IMR-90 (cell line): ENCODE results near the gene ELOB. TPM values are rescaled to one million over a fixed set of nuclear protein-coding genes. Genes with fewer than 3 reads are reported as not detected.

Experiments used
- ATAC-seq: fragments of 200-7000 bp; cut with Tn5 transposase; 2 replicates; pipeline ENCODE4 v1.9.1; 2020; ENCODE audit warnings: low read depth, mild to moderate bottlenecking, moderate library complexity
- BruUV-seq: library from RNA; stranded (reverse); fragments of 400-500 nt; replicated peaks from 2 replicates; lab custom pipeline; 2021; lab: Mats Ljungman, UMichigan
- CTCF ChIA-PET: fragments of 300-600 bp; formaldehyde crosslinking; extraction: SDS; loops from one replicate; lab custom pipeline; 2021; ENCODE audit warnings: antibody characterized with exemption; lab: Yijun Ruan, JAX
- POLR2A ChIA-PET: fragments of 300-600 bp; sonication (Branson Sonifier 250); formaldehyde crosslinking; loops from one replicate; lab custom pipeline; 2022; ENCODE audit warnings: antibody characterized with exemption; ENCODE audit not compliant: unreplicated experiment; lab: Charles Lee
- DNase-seq: peaks from one replicate; pipeline ENCODE4 v3.0.0; 2013
- H2AFZ ChIP-seq: replicated peaks from 2 replicates; pipeline ENCODE3; 2013; ENCODE audit warnings: low read length, mild to moderate bottlenecking; ENCODE audit not compliant: poor library complexity
- H2AK5ac ChIP-seq: 2 replicates; pipeline ENCODE4 v1.6.1; 2013; ENCODE audit warnings: low read depth, low read length, inconsistent platforms
- H2AK9ac ChIP-seq: replicated peaks from 2 replicates; pipeline ENCODE3; 2013; ENCODE audit warnings: mild to moderate bottlenecking, low read depth, low read length, moderate library complexity; ENCODE audit not compliant: poor library complexity
- H2BK120ac ChIP-seq: 2 replicates; pipeline ENCODE4 v1.6.1; 2013; ENCODE audit warnings: low read depth, low read length, inconsistent platforms
- H2BK15ac ChIP-seq: 3 replicates; pipeline ENCODE4 v1.6.1; 2013; ENCODE audit warnings: low read depth, low read length, inconsistent platforms
- H2BK20ac ChIP-seq: 2 replicates; pipeline ENCODE4 v1.6.1; 2013; ENCODE audit warnings: low read depth, mild to moderate bottlenecking, inconsistent platforms, low read length, moderate library complexity
- H2BK5ac ChIP-seq: 2 replicates; pipeline ENCODE4 v1.6.1; 2013; ENCODE audit warnings: mild to moderate bottlenecking, low read depth, low read length, inconsistent platforms; ENCODE audit not compliant: poor library complexity, severe bottlenecking
- H3K14ac ChIP-seq: replicated peaks from 2 replicates; pipeline ENCODE4 v1.6.1; 2013; ENCODE audit warnings: low read depth, low read length, inconsistent platforms
- H3K18ac ChIP-seq: 2 replicates; pipeline ENCODE4 v1.6.1; 2013; ENCODE audit warnings: low read depth, low read length, control low read depth
- H3K23ac ChIP-seq: 2 replicates; pipeline ENCODE4 v1.6.1; 2013; ENCODE audit warnings: low read depth, low read length, inconsistent platforms
- H3K27ac ChIP-seq: 2 replicates; pipeline ENCODE4 v1.5.1; 2013; ENCODE audit warnings: mild to moderate bottlenecking, control low read depth, low read length; ENCODE audit not compliant: insufficient read depth
- H3K27me3 ChIP-seq: 2 replicates; pipeline ENCODE4 v1.6.1; 2013; ENCODE audit warnings: low read length; ENCODE audit not compliant: control insufficient read depth, insufficient read depth
- H3K36me3 ChIP-seq: 2 replicates; pipeline ENCODE4 v1.6.1; 2013; ENCODE audit warnings: low read length, mixed read lengths; ENCODE audit not compliant: control insufficient read depth, insufficient read depth
- H3K4ac ChIP-seq: 2 replicates; pipeline ENCODE4 v1.6.1; 2013; ENCODE audit warnings: low read depth, low read length, inconsistent platforms
- H3K4me1 ChIP-seq: 2 replicates; pipeline ENCODE4 v1.6.1; 2013; ENCODE audit warnings: low read length, mixed read lengths; ENCODE audit not compliant: control insufficient read depth, insufficient read depth
- H3K4me2 ChIP-seq: 2 replicates; pipeline ENCODE4 v1.6.1; 2013; ENCODE audit warnings: low read depth, mild to moderate bottlenecking, control low read depth, low read length, moderate library complexity
- H3K4me3 ChIP-seq: 2 replicates; pipeline ENCODE4 v1.5.1; 2013; ENCODE audit warnings: low read depth, mild to moderate bottlenecking, control low read depth, low read length, moderate library complexity; ENCODE audit not compliant: insufficient read depth
- H3K56ac ChIP-seq: 2 replicates; pipeline ENCODE4 v1.6.1; 2013; ENCODE audit warnings: low read length, inconsistent platforms; ENCODE audit not compliant: insufficient read depth; ENCODE audit errors: extremely low read depth
- H3K79me1 ChIP-seq, 2 experiments: 2 replicates each; pipeline ENCODE4 v1.6.1; 2013; ENCODE audit warnings: low read length in 2 of 2, inconsistent platforms in 1 of 2, low read depth in 1 of 2
- H3K9ac ChIP-seq: 2 replicates; pipeline ENCODE4 v1.6.1; 2013; ENCODE audit warnings: low read depth, low read length, control low read depth
- H3K9me1 ChIP-seq: 2 replicates; pipeline ENCODE4 v1.6.1; 2013; ENCODE audit warnings: low read length, inconsistent platforms; ENCODE audit not compliant: insufficient read depth
- H3K9me3 ChIP-seq: 2 replicates; pipeline ENCODE4 v1.6.1; 2013; ENCODE audit warnings: low read length; ENCODE audit not compliant: control insufficient read depth, insufficient read depth
- H4K20me1 ChIP-seq: 2 replicates; pipeline ENCODE4 v1.6.1; 2013; ENCODE audit warnings: low read length, inconsistent platforms; ENCODE audit not compliant: insufficient read depth
- H4K5ac ChIP-seq: 2 replicates; pipeline ENCODE4 v1.6.1; 2013; ENCODE audit warnings: mild to moderate bottlenecking, low read depth, low read length, control low read depth
- H4K8ac ChIP-seq, 2 experiments: 2 replicates each; pipeline ENCODE4 v1.6.1; 2013; ENCODE audit warnings: low read depth in 2 of 2, low read length in 2 of 2, control low read depth in 1 of 2, inconsistent platforms in 1 of 2
- H4K91ac ChIP-seq: 2 replicates; pipeline ENCODE4 v1.6.1; 2013; ENCODE audit warnings: low read depth, low read length, inconsistent platforms; ENCODE audit not compliant: insufficient read depth
- BHLHE40 ChIP-seq: fragments of 150-350 bp; IDR thresholded peaks from 2 replicates; pipeline ENCODE4 v1.6.1; 2016; ENCODE audit warnings: mild to moderate bottlenecking, low read depth, low read length
- MAFK ChIP-seq: IDR thresholded peaks from 2 replicates; pipeline ENCODE4 v1.6.1; 2012; ENCODE audit warnings: low read depth, low read length, improper control_type of control experiment
- WGBS, 2 experiments: methylation state at CpG; one replicate each; pipeline versions ENCODE4 v1.1.5 to v1.1.7; 2013; ENCODE audit warnings: missing lambda C conversion rate in 2 of 2; ENCODE audit not compliant: insufficient read length in 1 of 2; ENCODE audit errors: extremely low coverage in 2 of 2; 5-methylcytosine and 5-hydroxymethylcytosine counted together
- dilution Hi-C: fragments of 300-500 bp; cut with HindIII; formaldehyde crosslinking; loops from one replicate; pipeline ENCODE4 v1.14.3; 2018; ENCODE audit warnings: low sequenced_read_pairs; ENCODE audit not compliant: unreplicated experiment
- in situ Hi-C: fragments of 300-500 bp; cut with MboI; formaldehyde crosslinking; loops from 3 replicates; pipeline ENCODE4 v1.14.3; 2019; ENCODE audit warnings: low sequenced_read_pairs, inconsistent platforms, mixed read lengths
- intact Hi-C: fragments of 100-400 bp; cut with micrococcal nuclease; formaldehyde crosslinking; loops from 2 replicates; pipeline ENCODE4 v1.10.0; 2022
- polyA plus RNA-seq, 3 experiments: library from polyadenylated mRNA; depleted of rRNA; stranded (reverse); fragments of >200 nt; gene quantifications; 2 replicates each; pipeline ENCODE4 v1.2.3, GENCODE V29; 2012; ENCODE audit warnings: low replicate concordance in 1 of 3
- total RNA-seq: library from RNA; depleted of rRNA; stranded (reverse); fragments of >200 nt; gene quantifications from 2 replicates; pipeline ENCODE4 v1.2.3, GENCODE V29; 2012

The ELOB gene
- total and polyA plus RNA-seq, 2 of the 4 experiments (the other 2 are of a cell fraction): 442 to 5,859 TPM

DNA sequence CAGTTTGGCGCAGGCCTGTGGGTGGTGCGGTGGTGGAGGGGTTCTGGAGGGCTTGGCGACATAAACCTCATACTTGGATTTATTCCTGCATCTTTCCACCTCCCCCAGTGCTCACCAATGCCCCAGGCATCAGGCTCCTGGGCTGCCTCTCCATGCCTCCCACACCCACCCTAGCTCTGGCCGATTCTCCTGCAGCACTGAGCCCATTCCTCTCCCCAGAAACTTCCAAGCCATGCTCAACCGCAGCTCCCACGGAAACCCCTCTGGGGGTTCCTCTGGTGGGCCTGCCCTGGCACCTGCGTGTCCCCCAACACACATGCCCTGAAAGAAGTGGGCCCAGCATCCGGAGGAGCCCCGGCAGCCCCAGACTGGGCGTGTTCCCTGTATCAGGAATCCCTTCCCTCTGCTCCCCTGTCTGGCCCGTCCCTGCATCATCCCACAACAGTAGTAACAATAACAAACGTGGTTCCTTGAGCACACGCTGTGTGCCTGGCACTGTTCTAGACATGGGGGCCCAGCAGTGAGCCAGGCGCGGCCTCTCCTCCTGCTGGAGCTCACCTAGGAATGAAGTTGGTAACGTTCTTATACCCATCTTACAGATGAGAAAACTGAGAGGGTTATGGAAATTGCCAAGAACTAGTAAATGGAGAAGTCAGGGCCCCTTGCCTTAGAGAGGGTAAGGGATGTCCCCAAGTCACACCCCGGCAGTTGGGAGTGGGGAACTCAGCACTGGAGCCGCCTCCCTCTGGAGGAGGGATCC lies 42.3 kb upstream of the ELOB start:
- H2AK9ac ChIP-seq: no peak overlapping the region
- ATAC-seq (no peak), DNase-seq (no peak)
- no peak overlapping the region for H3K4me2 ChIP-seq
- no peak overlapping the region for H3K27ac ChIP-seq
- H4K91ac ChIP-seq: no peak overlapping the region
- no peaks in the 10 kb centered on the region for H3K79me1 ChIP-seq
- no peaks in the 10 kb centered on the region for H4K20me1 ChIP-seq
- 60% methylated on average over 1 of the region's 18 CpGs; no CpG with 5 or more reads in 1 of the 2 experiments for WGBS, 2 experiments
- intact Hi-C loops (no loop called here), dilution Hi-C loops (no loop called here), in situ Hi-C loops (no loop called here)
- no peak overlapping the region for H2AFZ ChIP-seq
- peaks cover 54% of the 10 kb centered on the region for H3K27me3 ChIP-seq
- H3K4ac ChIP-seq: no peak overlapping the region
- no peak overlapping the region for H3K9ac ChIP-seq
- H2BK15ac ChIP-seq: no peak overlapping the region
- H2BK5ac ChIP-seq: no peak overlapping the region
- TF ChIP-seq MAFK: no peak
- no peak for TF ChIP-seq BHLHE40
- no peak overlapping the region for H2AK5ac ChIP-seq
- ChIA-PET POLR2A (no interaction called here), CTCF (no interaction called here)
- H3K4me1 ChIP-seq: no peaks in the 10 kb centered on the region
- H3K23ac ChIP-seq: no peak overlapping the region
- no peak overlapping the region for H3K4me3 ChIP-seq
- H4K8ac ChIP-seq: no peak overlapping the region
- no peak overlapping the region for H2BK20ac ChIP-seq
- H3K36me3 ChIP-seq: no peaks in the 10 kb centered on the region
- BruUV-seq: no TSS peak
- no peak overlapping the region for H3K14ac ChIP-seq
- H3K18ac ChIP-seq: no peak overlapping the region
- no peak overlapping the region for H4K5ac ChIP-seq
- no peaks in the 10 kb centered on the region for H3K9me3 ChIP-seq
- no peaks in the 10 kb centered on the region for H3K9me1 ChIP-seq
- H3K56ac ChIP-seq: no peak overlapping the region
- no peak overlapping the region for H2BK120ac ChIP-seq
